Neural crest cell (in vitro differentiated cells): ENCODE data around the gene ESYT1. TPM values are rescaled to one million over a fixed set of nuclear protein-coding genes. Genes with fewer than 3 reads are reported as not detected.
"Not testable (repeated sequence)": the region's sequence is repeated elsewhere in the genome, so short reads cannot be mapped to it uniquely, and the experiment has no call there.

ENCODE experiments used
- DNase-seq: peaks from one replicate; pipeline ENCODE4 v3.0.0; 2021; ENCODE audit warnings: low read depth, mixed read lengths, low spot score
- H3K27ac Mint-ChIP-seq: one replicate; pipeline ENCODE4 v1.8.0; 2021; ENCODE audit warnings: mild to moderate bottlenecking, mixed read lengths; ENCODE audit not compliant: unreplicated experiment
- H3K27me3 Mint-ChIP-seq: 2 replicates; pipeline ENCODE4 v1.8.0; 2021; ENCODE audit warnings: low read depth, mild to moderate bottlenecking, mixed read lengths
- H3K36me3 Mint-ChIP-seq: 2 replicates; pipeline ENCODE4 v1.8.0; 2021; ENCODE audit warnings: low read depth, mild to moderate bottlenecking, mixed read lengths
- H3K4me1 Mint-ChIP-seq: 2 replicates; pipeline ENCODE4 v1.8.0; 2021; ENCODE audit warnings: mixed read lengths
- H3K4me3 Mint-ChIP-seq: one replicate; pipeline ENCODE4 v1.8.0; 2021; ENCODE audit warnings: mild to moderate bottlenecking, mixed read lengths
- H3K9me3 Mint-ChIP-seq: 2 replicates; pipeline ENCODE4 v1.8.0; 2021; ENCODE audit warnings: mixed read lengths
- CTCF ChIP-seq: fragments of 200-600 bp; sonication (generic); conservative IDR thresholded peaks from 2 replicates; pipeline ENCODE4 v1.5.0; 2021; ENCODE audit warnings: antibody characterized with exemption, mild to moderate bottlenecking
- total RNA-seq: library from RNA; stranded (reverse); gene quantifications from 2 replicates; pipeline ENCODE4 v1.2.1, GENCODE V29; 2021

ESYT1 gene
- total RNA-seq, 1 donor from 2014 or later, result 121 TPM

GRCh38 chr12:56115329-56115728, 12.7 kb upstream of the ESYT1 start:
- peaks cover 31% of the 10 kb centered on the region for H3K4me1 Mint-ChIP-seq
- peaks cover 11% of the 10 kb centered on the region for H3K27me3 Mint-ChIP-seq
- DNase-seq, result no peak
- H3K9me3 Mint-ChIP-seq, result no peaks in the 10 kb centered on the region
- H3K4me3 Mint-ChIP-seq, result peak overlapping the region; percentile 97
- H3K27ac Mint-ChIP-seq, result peak overlapping the region; percentile 100
- no peak for TF ChIP-seq CTCF
- H3K36me3 Mint-ChIP-seq, result peaks cover 32% of the 10 kb centered on the region

- peak; percentile 91 for DNase-seq
- peaks cover 31% of the 10 kb centered on the region for H3K4me1 Mint-ChIP-seq
- peaks cover 11% of the 10 kb centered on the region for H3K27me3 Mint-ChIP-seq
- H3K4me3 Mint-ChIP-seq, result peak within 1 kb of the TSS; percentile 97
- H3K36me3 Mint-ChIP-seq, result peaks cover 24% of the 10 kb centered on the region
- H3K27ac Mint-ChIP-seq, result peak within 1 kb of the TSS; percentile 100
- TF ChIP-seq CTCF, result no peak
- no peaks in the 10 kb centered on the region for H3K9me3 Mint-ChIP-seq
These were observed 11.6 kb upstream of the ESYT1 start, which contains the start of gene RPL41 for GRCh38 chr12:56116267-56117081. Gene RPL41, plus strand, starts transcription at chr12:56116633.

GRCh38 chr12:56117082-56117706, 10.9 kb upstream of the ESYT1 start:
- Mint-ChIP-seq H3K27ac (peak overlapping the region; percentile 100), H3K36me3 (peaks cover 22% of the 10 kb centered on the region), H3K27me3 (peaks cover 11% of the 10 kb centered on the region), H3K4me1 (peaks cover 31% of the 10 kb centered on the region), H3K4me3 (peak overlapping the region; percentile 97)
- not testable (repeated sequence) for H3K9me3 Mint-ChIP-seq, DNase-seq

GRCh38 chr12:56117778-56118687, 10.0 kb upstream of the ESYT1 start, which contains the start of gene ZC3H10:
Gene ZC3H10, plus strand, starts transcription at chr12:56118266. Its CDS starts 2,297 bp downstream, at chr12:56120563.
- Mint-ChIP-seq H3K36me3 (peaks cover 21% of the 10 kb centered on the region), H3K4me1 (peaks cover 31% of the 10 kb centered on the region), H3K27ac (peak within 1 kb of the TSS; percentile 100), H3K4me3 (peak within 1 kb of the TSS; percentile 97), H3K9me3 (no peaks in the 10 kb centered on the region), H3K27me3 (peaks cover 11% of the 10 kb centered on the region)
- TF ChIP-seq CTCF, result peak; percentile 57
- DNase-seq, result peak; percentile 92

- H3K27ac Mint-ChIP-seq, result peak overlapping the region; percentile 94
These were observed 9.2 kb upstream of the ESYT1 start for GRCh38 chr12:56118688-56119357.

More at GRCh38 chr12:56118688-56119357, 9.2 kb upstream of the ESYT1 start:
- Mint-ChIP-seq H3K9me3 (no peaks in the 10 kb centered on the region), H3K4me1 (peaks cover 31% of the 10 kb centered on the region), H3K27me3 (peaks cover 11% of the 10 kb centered on the region), H3K4me3 (peak overlapping the region; percentile 97), H3K36me3 (peaks cover 14% of the 10 kb centered on the region)
- TF ChIP-seq CTCF, result no peak
- no peak for DNase-seq
